HCT116 (cell line): ENCODE data around the gene WDR38. TPM values are rescaled to one million over a fixed set of nuclear protein-coding genes. Genes with fewer than 3 reads are reported as not detected.

Source experiments
- ATAC-seq: fragments of 200-7000 bp; cut with Tn5 transposase; 2 replicates; pipeline ENCODE4 v1.9.1; 2020; ENCODE audit warnings: mild to moderate bottlenecking, moderate library complexity
- BruUV-seq: library from RNA; stranded (reverse); fragments of 400-500 nt; replicated peaks from 2 replicates; lab custom pipeline; 2021; lab: Mats Ljungman, UMichigan
- CTCF ChIA-PET: fragments of 300-600 bp; sonication (Branson Sonifier 250); formaldehyde crosslinking; loops from one replicate; lab custom pipeline; 2021; ENCODE audit warnings: antibody characterized with exemption; lab: Charles Lee
- POLR2A ChIA-PET: fragments of 300-600, 350-600 bp; sonication (Branson Sonifier 250); formaldehyde crosslinking; loops from one replicate; lab custom pipeline; 2021; ENCODE audit warnings: antibody characterized with exemption; lab: Charles Lee
- RAD21 ChIA-PET, 2 experiments: fragments of 300-600 bp; sonication (Branson Sonifier 250); formaldehyde crosslinking; loops; one replicate each; lab custom pipeline; 2023; ENCODE audit warnings: low total read pairs in 2 of 2; ENCODE audit not compliant: uncharacterized antibody in 2 of 2, unreplicated experiment in 2 of 2, low non-redundant PET in 1 of 2; lab: Charles Lee
- DNase-seq: peaks from one replicate; pipeline ENCODE4 v3.0.0-alpha.2; 2010; ENCODE audit warnings: low read depth, low spot score
- H2AFZ ChIP-seq: fragments of 200-600 bp; shearing (Covaris generic), sonication (generic); 2 replicates; pipeline ENCODE4 v1.6.1; 2017; ENCODE audit warnings: low read depth, mixed run types, mixed read lengths, antibody characterized with exemption, low read length; ENCODE audit not compliant: poor library complexity, severe bottlenecking
- H3K27ac ChIP-seq: 2 replicates; pipeline ENCODE4 v1.5.1; 2012; ENCODE audit warnings: low read depth, low read length
- H3K27me3 ChIP-seq: fragments of 200-600 bp; sonication (generic); 2 replicates; pipeline ENCODE4 v1.6.1; 2016; ENCODE audit warnings: mixed run types, low read length, mixed read lengths; ENCODE audit not compliant: insufficient read depth
- H3K36me3 ChIP-seq, 2 experiments: fragments of 200-500 bp in 1 of 2; fragments of 200-600 bp in 1 of 2; sonication (Bioruptor generic) in 1 of 2; sonication (generic) in 1 of 2; 2 replicates each; pipeline versions ENCODE4 v1.5.1 to v1.6.1; 2014 to 2016; ENCODE audit warnings: low read length in 2 of 2, inconsistent platforms in 1 of 2, mixed read lengths in 1 of 2, mixed run types in 1 of 2; ENCODE audit not compliant: insufficient read depth in 2 of 2, control insufficient read depth in 1 of 2
- H3K4me1 ChIP-seq, 2 experiments: fragments of 200-600 bp in 1 of 2; sonication (generic) in 1 of 2; 2 replicates each; pipeline versions ENCODE4 v1.5.1 to v1.6.1; 2012 to 2017; ENCODE audit warnings: low read length in 2 of 2, inconsistent platforms in 1 of 2, mild to moderate bottlenecking in 1 of 2, mixed read lengths in 1 of 2, mixed run types in 1 of 2, moderate library complexity in 1 of 2; ENCODE audit not compliant: insufficient read depth in 2 of 2, control insufficient read depth in 1 of 2
- H3K4me2 ChIP-seq: fragments of 200-600 bp; sonication (generic); 2 replicates; pipeline ENCODE4 v1.6.1; 2017; ENCODE audit warnings: mixed run types, low read length, mixed read lengths
- H3K4me3 ChIP-seq, 2 experiments: fragments of 200-600 bp in 1 of 2; sonication (generic) in 1 of 2; replicated peaks in 1 of 2; 2 replicates each; pipeline ENCODE4 v1.5.1; 2011 to 2016; ENCODE audit warnings: low read length in 2 of 2, control low read depth in 1 of 2, low read depth in 1 of 2, mild to moderate bottlenecking in 1 of 2, mixed read lengths in 1 of 2, mixed run types in 1 of 2
- H3K79me2 ChIP-seq: fragments of 200-600 bp; sonication (generic); 2 replicates; pipeline ENCODE4 v1.6.1; 2017; ENCODE audit warnings: mild to moderate bottlenecking, mixed run types, low read length, moderate library complexity, mixed read lengths; ENCODE audit not compliant: insufficient read depth
- H3K9ac ChIP-seq: fragments of 200-600 bp; sonication (generic); 2 replicates; pipeline ENCODE4 v1.6.1; 2016; ENCODE audit warnings: low read length, mixed read lengths
- H3K9me2 ChIP-seq: fragments of 200-600 bp; sonication (generic), shearing (Covaris generic); 2 replicates; pipeline ENCODE4 v1.6.1; 2017; ENCODE audit warnings: mixed run types, mild to moderate bottlenecking, moderate library complexity; ENCODE audit not compliant: insufficient read depth
- H3K9me3 ChIP-seq, 2 experiments: fragments of 200-500 bp in 1 of 2; fragments of 200-600 bp in 1 of 2; sonication (Bioruptor generic) in 1 of 2; sonication (generic) in 1 of 2; 2 replicates each; pipeline ENCODE4 v1.6.1; 2014 to 2017; ENCODE audit warnings: low read length in 2 of 2, mixed read lengths in 2 of 2, inconsistent platforms in 1 of 2, low read depth in 1 of 2, mild to moderate bottlenecking in 1 of 2, mixed run types in 1 of 2, moderate library complexity in 1 of 2; ENCODE audit not compliant: control insufficient read depth in 1 of 2, insufficient read depth in 1 of 2
- H4K20me1 ChIP-seq: fragments of 200-600 bp; sonication (generic), shearing (Covaris generic); 2 replicates; pipeline ENCODE4 v1.6.1; 2017; ENCODE audit warnings: mixed run types, mild to moderate bottlenecking, moderate library complexity; ENCODE audit not compliant: insufficient read depth
- ATF3 ChIP-seq: IDR thresholded peaks from 2 replicates; pipeline ENCODE4 v1.6.1; 2012
- CBX3 ChIP-seq: IDR thresholded peaks from 2 replicates; pipeline ENCODE4 v1.6.1; 2012; ENCODE audit warnings: low read depth
- EGR1 ChIP-seq: IDR thresholded peaks from 2 replicates; pipeline ENCODE4 v1.6.1; 2012; ENCODE audit warnings: low read depth
- ELF1 ChIP-seq: IDR thresholded peaks from 2 replicates; pipeline ENCODE4 v1.6.1; 2012; ENCODE audit warnings: low read depth, borderline replicate concordance
- EZH2 ChIP-seq: fragments of 200-600 bp; sonication (generic); IDR thresholded peaks from 2 replicates; pipeline ENCODE4 v1.6.1; 2017; ENCODE audit warnings: antibody characterized with exemption, mixed run types
- EZH2phosphoT487 ChIP-seq: fragments of 200-600 bp; IDR thresholded peaks from 2 replicates; pipeline ENCODE4 v1.6.1; 2018; ENCODE audit warnings: antibody characterized with exemption, borderline replicate concordance
- JUND ChIP-seq: IDR thresholded peaks from 2 replicates; pipeline ENCODE4 v1.6.1; 2012
- REST ChIP-seq: IDR thresholded peaks from 2 replicates; pipeline ENCODE4 v1.6.1; 2012; ENCODE audit warnings: low read depth
- SIN3A ChIP-seq: IDR thresholded peaks from 2 replicates; pipeline ENCODE4 v1.6.1; 2012; ENCODE audit warnings: low read depth
- SP1 ChIP-seq: IDR thresholded peaks from 2 replicates; pipeline ENCODE4 v1.6.1; 2012; ENCODE audit warnings: low read depth
- SRF ChIP-seq: IDR thresholded peaks from 2 replicates; pipeline ENCODE4 v1.6.1; 2012; ENCODE audit warnings: low read depth
- TCF7L2 ChIP-seq: IDR thresholded peaks from 2 replicates; pipeline ENCODE4 v1.7.0; 2011; ENCODE audit warnings: borderline replicate concordance, inconsistent platforms; ENCODE audit not compliant: insufficient read depth, insufficient read length; ENCODE audit errors: extremely low read depth
- YY1 ChIP-seq: IDR thresholded peaks from 2 replicates; pipeline ENCODE4 v1.6.1; 2011; ENCODE audit warnings: low read length, low read depth, moderate library complexity, mild to moderate bottlenecking; ENCODE audit not compliant: insufficient replicate concordance; ENCODE audit errors: extremely low read depth
- ZFX ChIP-seq: fragments of 450-650 bp; IDR thresholded peaks from 2 replicates; pipeline ENCODE4 v1.6.1; 2017
- ZNF274 ChIP-seq: fragments of 200-500 bp; sonication (Bioruptor generic); IDR thresholded peaks from 2 replicates; pipeline ENCODE4 v1.6.1; 2014; ENCODE audit warnings: mild to moderate bottlenecking, low read depth, low read length, inconsistent platforms
- intact Hi-C: fragments of 100-400 bp; cut with micrococcal nuclease; formaldehyde crosslinking; loops from 2 replicates; pipeline ENCODE4 v1.10.0; 2022
- total RNA-seq: library from RNA; stranded (reverse); gene quantifications from one replicate; pipeline ENCODE4 v1.2.1, GENCODE V29; 2021; ENCODE audit not compliant: unreplicated experiment
- TF ChIP-seq, protein P1 (sequence below): IDR thresholded peaks from 2 replicates; pipeline ENCODE4 v1.6.1; 2012
- TF ChIP-seq, protein P2 (sequence below): IDR thresholded peaks from 2 replicates; pipeline ENCODE4 v1.6.1; 2011; ENCODE audit warnings: mild to moderate bottlenecking, low read length, moderate library complexity; ENCODE audit not compliant: insufficient replicate concordance; ENCODE audit errors: extremely low read depth

Gene WDR38
- total RNA-seq, 1 experiment from 2014 or later: not detected

DNA sequence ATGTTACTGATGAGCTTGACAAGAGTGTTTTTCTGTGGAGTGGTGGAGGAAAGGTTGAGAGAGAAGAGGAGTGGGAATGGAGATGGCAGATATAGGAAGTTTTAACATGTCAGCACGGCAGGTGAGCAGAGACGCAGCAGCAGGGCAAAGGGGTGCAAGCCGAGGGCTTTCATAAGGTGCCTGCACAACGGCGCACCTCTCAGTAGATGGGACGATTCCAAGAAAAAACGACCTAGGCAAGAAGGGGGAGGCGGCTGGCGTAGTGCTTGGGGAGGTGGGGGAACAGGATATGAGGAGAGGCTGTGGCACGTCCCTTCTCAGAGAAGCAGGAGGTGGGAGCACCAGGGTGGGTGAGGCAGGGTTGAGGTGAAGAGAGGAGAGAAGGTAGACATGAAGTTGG is 33.2 kb downstream of the WDR38 start:
- ChIA-PET POLR2A (no interaction called here), RAD21 (no interaction called here), CTCF (no interaction called here)
- Histone ChIP-seq H3K27ac (no peak overlapping the region), H3K79me2 (no peaks in the 10 kb centered on the region), H3K27me3 (no peaks in the 10 kb centered on the region), H2AFZ (no peak overlapping the region), H3K4me2 (no peak overlapping the region), H3K4me1 (no peaks in the 10 kb centered on the region), H3K9me3 (no peaks in the 10 kb centered on the region), H3K4me3 (no peak overlapping the region), H3K9ac (no peak overlapping the region), H3K36me3 (peaks cover 0 to 2% of the 10 kb centered on the region in 2 experiments), H3K9me2 (no peaks in the 10 kb centered on the region), H4K20me1 (no peaks in the 10 kb centered on the region)
- BruUV-seq: no TSS peak
- no peak for DNase-seq
- no peak for ATAC-seq
- intact Hi-C loops: no loop called here
- TF ChIP-seq ELF1: no peak
- TF ChIP-seq SP1: no peak
- no peak for TF ChIP-seq TCF7L2
- no peak for TF ChIP-seq SRF
- TF ChIP-seq, protein P1, sequence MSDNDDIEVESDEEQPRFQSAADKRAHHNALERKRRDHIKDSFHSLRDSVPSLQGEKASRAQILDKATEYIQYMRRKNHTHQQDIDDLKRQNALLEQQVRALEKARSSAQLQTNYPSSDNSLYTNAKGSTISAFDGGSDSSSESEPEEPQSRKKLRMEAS: no peak
- TF ChIP-seq JUND: no peak
- TF ChIP-seq ATF3: no peak
- no peak for TF ChIP-seq SIN3A
- TF ChIP-seq EGR1: no peak
- TF ChIP-seq EZH2phosphoT487: no peak
- no peak for TF ChIP-seq ZFX
- no peak for TF ChIP-seq YY1
- TF ChIP-seq CBX3: no peak
- TF ChIP-seq, protein P2, sequence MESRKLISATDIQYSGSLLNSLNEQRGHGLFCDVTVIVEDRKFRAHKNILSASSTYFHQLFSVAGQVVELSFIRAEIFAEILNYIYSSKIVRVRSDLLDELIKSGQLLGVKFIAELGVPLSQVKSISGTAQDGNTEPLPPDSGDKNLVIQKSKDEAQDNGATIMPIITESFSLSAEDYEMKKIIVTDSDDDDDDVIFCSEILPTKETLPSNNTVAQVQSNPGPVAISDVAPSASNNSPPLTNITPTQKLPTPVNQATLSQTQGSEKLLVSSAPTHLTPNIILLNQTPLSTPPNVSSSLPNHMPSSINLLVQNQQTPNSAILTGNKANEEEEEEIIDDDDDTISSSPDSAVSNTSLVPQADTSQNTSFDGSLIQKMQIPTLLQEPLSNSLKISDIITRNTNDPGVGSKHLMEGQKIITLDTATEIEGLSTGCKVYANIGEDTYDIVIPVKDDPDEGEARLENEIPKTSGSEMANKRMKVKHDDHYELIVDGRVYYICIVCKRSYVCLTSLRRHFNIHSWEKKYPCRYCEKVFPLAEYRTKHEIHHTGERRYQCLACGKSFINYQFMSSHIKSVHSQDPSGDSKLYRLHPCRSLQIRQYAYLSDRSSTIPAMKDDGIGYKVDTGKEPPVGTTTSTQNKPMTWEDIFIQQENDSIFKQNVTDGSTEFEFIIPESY: no peak
- TF ChIP-seq ZNF274: no peak
- no peak for TF ChIP-seq EZH2
- no peak for TF ChIP-seq REST
